ENCODE data around the gene PLS1.

Gene PLS1

GRCh38 chr3:142646020-142646785 lies 50.0 kb downstream of the PLS1 start:
- Histone ChIP-seq H3K4me1 (ENCODE audit: insufficient read depth, low read length) (no peaks in the 10 kb centered on the region; the same call in 1 of the 2 replicates), H3K79me2 (ENCODE audit: insufficient read depth, low read length) (no peaks in the 10 kb centered on the region), H3K27ac (ENCODE audit: low read length) (no peak overlapping the region), H3K27me3 (ENCODE audit: insufficient read depth, low read length, poor library complexity) (no peaks in the 10 kb centered on the region), H2AFZ (ENCODE audit: low read depth, low read length) (no peak overlapping the region), H3K36me3 (ENCODE audit: insufficient read depth, low read length) (no peaks in the 10 kb centered on the region), H3K4me3 (ENCODE audit: low read depth in 1 of 2, low read length in 2 of 2) (no peak overlapping the region), H4K20me1 (ENCODE audit: insufficient read depth, low read length) (no peaks in the 10 kb centered on the region), H3K9ac (ENCODE audit: low read depth, low read length) (no peak overlapping the region), H3K4me2 (ENCODE audit: insufficient read depth, low read length) (no peak overlapping the region), H3K9me3 (ENCODE audit: insufficient read depth, low read length, severe bottlenecking) (no peaks in the 10 kb centered on the region)
- no peak for TF ChIP-seq CTCF (IDR thresholded peaks at IDR 0.05; ENCODE audit: borderline replicate concordance, extremely low read depth, low read length, poor library complexity, severe bottlenecking)
- TF ChIP-seq EZH2 (IDR thresholded peaks at IDR 0.05; ENCODE audit: borderline replicate concordance, low read depth, low read length, severe bottlenecking), result no peak
- no peak for ATAC-seq (ENCODE audit: insufficient read depth, low read depth)
- no peak for DNase-seq

GRCh38 chr3:142647856-142648255 lies 51.7 kb downstream of the PLS1 start:
- Histone ChIP-seq H3K4me2 (ENCODE audit: insufficient read depth, low read length) (no peak overlapping the region), H3K9me3 (ENCODE audit: insufficient read depth, low read length, severe bottlenecking) (no peaks in the 10 kb centered on the region), H2AFZ (ENCODE audit: low read depth, low read length) (no peak overlapping the region), H3K27ac (ENCODE audit: low read length) (no peak overlapping the region), H4K20me1 (ENCODE audit: insufficient read depth, low read length) (no peaks in the 10 kb centered on the region), H3K9ac (ENCODE audit: low read depth, low read length) (no peak overlapping the region), H3K79me2 (ENCODE audit: insufficient read depth, low read length) (peaks cover 5% of the 10 kb centered on the region; the same call in 1 of the 2 replicates), H3K27me3 (ENCODE audit: insufficient read depth, low read length, poor library complexity) (no peaks in the 10 kb centered on the region), H3K4me1 (ENCODE audit: insufficient read depth, low read length) (no peaks in the 10 kb centered on the region; the same call in 1 of the 2 replicates), H3K4me3 (ENCODE audit: low read depth in 1 of 2, low read length in 2 of 2) (no peak overlapping the region), H3K36me3 (ENCODE audit: insufficient read depth, low read length) (peaks cover 4% of the 10 kb centered on the region)
- no peak for TF ChIP-seq CTCF (IDR thresholded peaks at IDR 0.05; ENCODE audit: borderline replicate concordance, extremely low read depth, low read length, poor library complexity, severe bottlenecking)
- TF ChIP-seq EZH2 (IDR thresholded peaks at IDR 0.05; ENCODE audit: borderline replicate concordance, low read depth, low read length, severe bottlenecking), result no peak
- DNase-seq, result no peak
- no peak for ATAC-seq (ENCODE audit: insufficient read depth, low read depth)

GRCh38 chr3:142648950-142649349 lies 52.8 kb downstream of the PLS1 start:
- Histone ChIP-seq H3K4me2 (ENCODE audit: insufficient read depth, low read length) (no peak overlapping the region), H3K4me3 (ENCODE audit: low read depth in 1 of 2, low read length in 2 of 2) (no peak overlapping the region), H3K27me3 (ENCODE audit: insufficient read depth, low read length, poor library complexity) (no peaks in the 10 kb centered on the region), H3K9me3 (ENCODE audit: insufficient read depth, low read length, severe bottlenecking) (no peaks in the 10 kb centered on the region), H3K4me1 (ENCODE audit: insufficient read depth, low read length) (no peaks in the 10 kb centered on the region; the same call in 1 of the 2 replicates), H3K9ac (ENCODE audit: low read depth, low read length) (no peak overlapping the region), H3K36me3 (ENCODE audit: insufficient read depth, low read length) (peaks cover 4% of the 10 kb centered on the region), H2AFZ (ENCODE audit: low read depth, low read length) (no peak overlapping the region), H3K27ac (ENCODE audit: low read length) (no peak overlapping the region), H3K79me2 (ENCODE audit: insufficient read depth, low read length) (peaks cover 5% of the 10 kb centered on the region; the same call in 1 of the 2 replicates), H4K20me1 (ENCODE audit: insufficient read depth, low read length) (no peaks in the 10 kb centered on the region)
- TF ChIP-seq CTCF (IDR thresholded peaks at IDR 0.05; ENCODE audit: borderline replicate concordance, extremely low read depth, low read length, poor library complexity, severe bottlenecking), result no peak
- no peak for TF ChIP-seq EZH2 (IDR thresholded peaks at IDR 0.05; ENCODE audit: borderline replicate concordance, low read depth, low read length, severe bottlenecking)
- DNase-seq, result no peak
- no peak for ATAC-seq (ENCODE audit: insufficient read depth, low read depth)
